ENCODE measurements around the gene WNT2.
"Not testable (repeated sequence)": the region's sequence is repeated elsewhere in the genome, so short reads cannot be mapped to it uniquely, and the experiment has no call there.

Gene WNT2

GRCh38 chr7:117259615-117260014, 63.2 kb downstream of the WNT2 start:
- no peak for DNase-seq (ENCODE audit: low spot score)

- DNase-seq (ENCODE audit: low spot score) = no peak
These were observed 71.2 kb downstream of the WNT2 start for GRCh38 chr7:117251687-117252086.

GRCh38 chr7:117250801-117251200, 72.1 kb downstream of the WNT2 start:
- no peak for DNase-seq (ENCODE audit: low spot score)

GRCh38 chr7:117250245-117250644, 72.6 kb downstream of the WNT2 start:
- no peak for DNase-seq (ENCODE audit: low spot score)

- no peak for DNase-seq (ENCODE audit: low spot score)
These were observed 73.2 kb downstream of the WNT2 start for GRCh38 chr7:117249696-117250095.

- no peak for DNase-seq (ENCODE audit: low spot score)
These were observed 74.0 kb downstream of the WNT2 start for GRCh38 chr7:117248829-117249228.

GRCh38 chr7:117247809-117248208, 75.0 kb downstream of the WNT2 start:
- DNase-seq (ENCODE audit: low spot score) = no peak

GRCh38 chr7:117245703-117246102, 77.2 kb downstream of the WNT2 start:
- DNase-seq (ENCODE audit: low spot score) = not testable (repeated sequence)

GRCh38 chr7:117243390-117243789, 79.5 kb downstream of the WNT2 start:
- DNase-seq (ENCODE audit: low spot score) = no peak

GRCh38 chr7:117241088-117241487, 81.8 kb downstream of the WNT2 start:
- no peak for DNase-seq (ENCODE audit: low spot score)

- no peak for DNase-seq (ENCODE audit: low spot score)
These were observed 83.9 kb downstream of the WNT2 start for GRCh38 chr7:117238937-117239336.

- DNase-seq (ENCODE audit: low spot score) = no peak
These were observed 84.4 kb downstream of the WNT2 start for GRCh38 chr7:117238472-117238871.

GRCh38 chr7:117237646-117238045, 85.2 kb downstream of the WNT2 start:
- no peak for DNase-seq (ENCODE audit: low spot score)

GRCh38 chr7:117231047-117231359, 91.9 kb downstream of the WNT2 start:
- DNase-seq (ENCODE audit: low spot score) = no peak

- DNase-seq (ENCODE audit: low spot score) = no peak
These were observed 92.4 kb downstream of the WNT2 start for GRCh38 chr7:117230276-117231046.

- no peak for DNase-seq (ENCODE audit: low spot score)
These were observed 93.5 kb downstream of the WNT2 start for GRCh38 chr7:117229350-117229749.

- DNase-seq (ENCODE audit: low spot score) = no peak
These were observed 95.8 kb downstream of the WNT2 start for GRCh38 chr7:117227091-117227490.

- DNase-seq (ENCODE audit: low spot score) = no peak
These were observed 97.3 kb downstream of the WNT2 start for GRCh38 chr7:117225536-117225935.

All from NAMALWA (cell line).